GM18907 (cell line): ENCODE results near the gene ZNF354C.

Experiments
- ATAC-seq: cut with Tn5 transposase; IDR thresholded peaks from one replicate; pipeline ENCODE4 v1.9.1; 2021; ENCODE audit warnings: mild to moderate bottlenecking, moderate library complexity; ENCODE audit not compliant: unreplicated experiment

The ZNF354C gene

DNA sequence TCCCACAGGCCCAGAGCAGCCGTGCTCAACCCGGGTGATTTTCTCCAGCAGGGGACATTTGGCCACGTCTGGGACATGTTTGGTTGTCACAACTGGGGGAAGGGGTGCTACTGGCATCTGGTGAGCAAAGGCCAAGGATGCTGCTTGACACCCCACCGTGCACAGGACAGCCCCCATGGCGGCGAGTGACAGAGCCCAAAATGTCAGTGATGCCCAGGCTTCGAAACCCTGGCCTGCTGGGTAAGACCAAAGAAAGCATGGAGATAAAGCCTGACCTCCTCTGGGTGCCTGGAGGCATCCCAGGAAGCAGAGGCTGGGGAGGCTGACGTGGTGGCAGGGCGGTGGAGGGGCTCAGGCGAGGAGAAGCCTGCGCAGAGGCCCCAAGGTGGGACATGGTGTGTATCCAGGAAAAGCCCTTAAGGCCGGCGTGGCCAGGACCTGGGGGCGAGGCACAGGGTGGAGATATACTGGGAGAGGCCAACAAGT is 66.4 kb downstream of the ZNF354C start:
- ATAC-seq, result no peak

DNA sequence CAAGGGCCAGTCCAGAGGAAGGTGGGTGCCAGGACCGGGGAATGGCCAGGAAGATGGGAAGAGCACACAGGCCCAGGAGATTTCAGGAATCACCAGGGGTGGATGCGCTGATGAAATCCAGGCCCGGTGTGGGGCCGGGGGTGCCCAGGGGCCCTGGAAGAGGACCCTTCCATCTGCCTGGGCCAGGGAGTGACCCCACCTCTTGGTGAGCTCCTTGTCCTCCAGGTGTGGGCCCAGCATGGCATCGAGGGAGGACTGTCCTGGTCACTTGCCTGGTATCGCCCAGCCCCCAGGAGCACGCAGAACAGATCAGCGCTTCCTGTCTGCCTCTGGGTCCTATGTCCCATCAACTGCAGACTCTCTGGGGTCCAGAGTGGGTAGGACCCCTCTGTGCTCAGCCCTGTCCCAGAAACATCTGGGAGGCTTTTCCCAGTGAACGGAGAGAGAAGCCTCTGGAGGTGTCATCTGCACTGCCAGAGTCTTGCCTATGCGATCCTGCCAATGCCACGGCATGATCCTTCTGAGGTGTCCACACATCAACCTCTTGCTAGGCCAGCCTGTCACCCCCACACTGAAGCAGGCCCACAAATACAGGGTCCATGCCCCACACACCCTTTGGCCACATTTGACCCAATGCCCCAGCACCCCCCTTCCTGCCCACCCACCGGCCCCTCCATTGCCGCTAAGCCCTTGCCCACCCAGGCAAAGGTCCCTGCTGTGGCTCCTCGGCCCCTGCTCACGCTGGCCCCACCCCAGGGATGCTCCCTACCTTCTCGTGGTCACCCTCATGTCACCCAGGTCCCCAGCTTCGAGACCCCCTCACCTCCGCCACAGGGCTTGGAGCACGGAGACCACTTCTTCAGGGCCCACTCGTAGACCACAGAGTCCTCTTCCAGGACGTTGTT is 67.2 kb downstream of the ZNF354C start:
- ATAC-seq, result no peak

- no peak for ATAC-seq
These were observed 67.8 kb downstream of the ZNF354C start for GRCh38 chr5:179128041-179128365.

- no peak for ATAC-seq
These were observed 68.8 kb downstream of the ZNF354C start for GRCh38 chr5:179128976-179129375.

DNA sequence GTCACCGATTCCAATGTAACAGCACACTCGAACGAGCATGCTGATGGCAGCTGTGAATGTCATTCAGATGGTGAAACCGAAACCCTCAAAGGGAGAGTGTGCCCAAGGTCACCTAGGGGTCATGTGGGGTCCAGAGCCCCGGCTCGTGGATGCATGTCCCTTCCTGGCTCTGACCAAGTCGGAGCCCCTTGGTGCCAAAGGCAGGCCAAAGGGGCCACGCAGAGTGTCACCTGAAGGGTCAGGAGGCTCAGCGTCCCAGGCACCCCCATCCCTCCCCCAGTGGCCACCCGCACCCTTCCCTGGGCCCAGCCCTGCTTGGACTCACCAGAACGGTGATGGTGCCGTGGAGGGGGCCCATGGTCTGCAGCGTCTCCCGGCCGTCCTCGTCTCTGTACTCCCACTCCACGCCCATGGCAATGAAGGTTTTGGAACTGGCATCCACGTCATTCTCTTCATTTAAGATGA is 69.5 kb downstream of the ZNF354C start:
- ATAC-seq, result no peak

- ATAC-seq, result no peak
These were observed 70.0 kb downstream of the ZNF354C start for GRCh38 chr5:179130101-179130681.

DNA sequence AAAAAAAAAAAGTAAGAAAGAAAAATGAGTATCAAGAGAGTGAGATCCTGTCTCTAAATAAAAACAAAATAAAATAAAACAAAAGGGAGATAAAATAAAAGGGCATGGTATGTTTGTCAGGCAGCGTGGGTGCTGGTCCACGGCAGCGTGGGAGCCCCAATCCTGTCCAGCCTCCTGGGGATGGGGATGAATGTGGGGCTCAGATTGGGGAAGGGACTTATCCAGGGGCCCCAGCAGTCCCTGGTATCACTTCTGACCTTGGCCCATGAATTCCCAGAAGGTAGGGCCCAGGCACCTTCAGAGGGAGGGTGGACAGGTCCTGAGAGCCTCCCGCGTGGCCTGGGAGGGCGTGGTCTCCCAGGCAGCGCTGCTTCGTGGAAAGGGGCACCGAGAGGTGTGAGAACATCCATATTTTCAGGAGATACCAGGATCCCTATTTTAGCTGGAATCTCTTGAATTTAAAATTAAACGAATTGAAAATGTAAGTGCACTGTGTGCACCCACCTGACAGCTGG is 71.2 kb downstream of the ZNF354C start:
- no peak for ATAC-seq

DNA sequence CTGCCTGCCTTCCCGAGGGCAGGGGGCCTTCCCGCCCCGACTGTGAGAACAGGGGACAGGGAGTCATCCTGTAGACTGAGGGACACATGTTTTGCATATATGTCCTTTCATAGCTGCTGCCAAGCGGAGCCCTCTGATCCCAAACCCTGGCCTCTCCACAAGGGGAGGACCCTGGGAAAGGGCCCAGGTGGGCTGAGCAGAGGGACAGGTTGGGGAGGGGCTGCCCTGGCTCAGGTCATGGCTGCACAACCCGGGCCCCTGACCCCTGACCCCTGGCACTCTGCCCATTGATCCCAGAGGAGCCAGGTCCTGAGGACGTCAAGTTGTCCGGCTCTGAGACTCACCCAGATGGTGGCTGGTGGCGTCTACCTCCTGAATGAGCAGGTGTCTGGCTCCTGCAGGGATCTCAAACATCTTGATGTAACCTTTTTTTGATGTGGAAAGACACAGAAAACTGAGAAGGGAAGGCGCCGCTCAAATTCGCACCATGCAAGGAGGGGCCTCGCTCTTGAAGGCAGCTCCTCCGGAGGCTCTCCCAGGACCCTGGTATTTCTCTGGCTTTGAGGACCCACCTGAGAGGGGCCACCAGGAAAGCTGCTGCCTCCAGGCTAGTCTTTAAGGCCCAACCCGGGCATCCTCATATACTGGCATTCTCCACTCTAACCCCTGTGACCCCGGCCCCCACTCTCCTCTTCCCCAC is 71.9 kb downstream of the ZNF354C start:
- ATAC-seq, result no peak

- ATAC-seq, result no peak
These were observed 72.6 kb downstream of the ZNF354C start for GRCh38 chr5:179132586-179133355.
